Measurements from ENCODE around the gene TEX29. TPM values are rescaled to one million over a fixed set of nuclear protein-coding genes. Genes with fewer than 3 reads are reported as not detected.

TEX29 gene
- total RNA-seq, 1 experiment from 2014 or later: not detected

- no peak for DNase-seq (ENCODE audit: low spot score)
These were observed 70.3 kb downstream of the TEX29 start for GRCh38 chr13:111390522-111391270.

GRCh38 chr13:111392486-111392885 is 72.0 kb downstream of the TEX29 start:
- no peak for DNase-seq (ENCODE audit: low spot score)

- DNase-seq (ENCODE audit: low spot score): no peak
These were observed 72.9 kb downstream of the TEX29 start for GRCh38 chr13:111393221-111393790.

Other genes with a start within 250 kb of the TEX29 start
- gene ARHGEF7, start 205.3 kb upstream of the TEX29 start, total RNA-seq (2014; rRNA removed; shearing (Covaris generic)): 8.5 and 11.3 TPM in 2 replicates

Data from H4 (cell line).